ENCODE data around the gene RASGEF1C. TPM values are rescaled to one million over a fixed set of nuclear protein-coding genes. Genes with fewer than 3 reads are reported as not detected.
A peak's percentile ranks its signal among the peaks of the same experiment; 100 is the strongest.

The RASGEF1C gene
- total RNA-seq, 1 donor from 2014 or later = 1.1 TPM

GRCh38 chr5:180082633-180083420 is 126.2 kb downstream of the RASGEF1C start:
- DNase-seq (ENCODE audit: low spot score) = no peak

- no peak for DNase-seq (ENCODE audit: low spot score)
Measured at GRCh38 chr5:180081481-180081880, 127.5 kb downstream of the RASGEF1C start.

- DNase-seq (ENCODE audit: low spot score) = no peak
Measured at GRCh38 chr5:180080486-180081280, 128.3 kb downstream of the RASGEF1C start.

GRCh38 chr5:180079702-180080466 is 129.1 kb downstream of the RASGEF1C start:
- no peak for DNase-seq (ENCODE audit: low spot score)

- no peak for DNase-seq (ENCODE audit: low spot score)
Measured at GRCh38 chr5:180078348-180078747, 130.7 kb downstream of the RASGEF1C start.

- no peak for DNase-seq (ENCODE audit: low spot score)
Measured at GRCh38 chr5:180077594-180078284, 131.3 kb downstream of the RASGEF1C start.

- DNase-seq (ENCODE audit: low spot score) = no peak
Measured at GRCh38 chr5:180075703-180076102, 133.3 kb downstream of the RASGEF1C start.

GRCh38 chr5:180074462-180074861 is 134.5 kb downstream of the RASGEF1C start:
- no peak for DNase-seq (ENCODE audit: low spot score)

GRCh38 chr5:180072556-180072955 is 136.5 kb downstream of the RASGEF1C start:
- DNase-seq (ENCODE audit: low spot score) = no peak

GRCh38 chr5:180072256-180072548 is 136.8 kb downstream of the RASGEF1C start:
- DNase-seq (ENCODE audit: low spot score) = no peak

GRCh38 chr5:180071531-180072255 is 137.3 kb downstream of the RASGEF1C start, which contains the start of gene RNF130:
TSS of gene RNF130 (minus strand) at chr5:180071759. CDS start at chr5:180071702, 57 bp downstream.
- DNase-seq (ENCODE audit: low spot score) = peak; percentile 95

GRCh38 chr5:180070756-180071530 is 138.1 kb downstream of the RASGEF1C start:
- peak; percentile 36 for DNase-seq (ENCODE audit: low spot score)

- DNase-seq (ENCODE audit: low spot score) = peak; percentile 51
Measured at GRCh38 chr5:180069589-180070247, 139.3 kb downstream of the RASGEF1C start.

GRCh38 chr5:180068519-180069090 is 140.4 kb downstream of the RASGEF1C start:
- DNase-seq (ENCODE audit: low spot score) = no peak

- DNase-seq (ENCODE audit: low spot score) = no peak
Measured at GRCh38 chr5:180067986-180068385, 141.0 kb downstream of the RASGEF1C start.

GRCh38 chr5:180060192-180060591 is 148.8 kb downstream of the RASGEF1C start:
- DNase-seq (ENCODE audit: low spot score) = no peak

GRCh38 chr5:180059326-180059725 is 149.7 kb downstream of the RASGEF1C start:
- DNase-seq (ENCODE audit: low spot score) = no peak

- DNase-seq (ENCODE audit: low spot score) = no peak
Measured at GRCh38 chr5:180056153-180056552, 152.9 kb downstream of the RASGEF1C start.

GRCh38 chr5:180054226-180054625 is 154.8 kb downstream of the RASGEF1C start:
- no peak for DNase-seq (ENCODE audit: low spot score)
